OCI-LY7 (cell line): Measurements from ENCODE around the gene CELF2.

ENCODE experiments used
- CTCF ChIP-seq: fragments of 200-600 bp; sonication (generic); conservative IDR thresholded peaks from 2 replicates; pipeline ENCODE4 v1.5.1; 2014; ENCODE audit warnings: mild to moderate bottlenecking, antibody characterized with exemption, low read length, moderate library complexity, mixed read lengths
- EZH2phosphoT487 ChIP-seq: fragments of 200-600 bp; sonication (generic); IDR thresholded peaks from 2 replicates; pipeline ENCODE4 v1.6.1; 2018; ENCODE audit warnings: low read depth, borderline replicate concordance, mild to moderate bottlenecking, mixed run types, antibody characterized with exemption, low read length, moderate library complexity, mixed read lengths

DNA sequence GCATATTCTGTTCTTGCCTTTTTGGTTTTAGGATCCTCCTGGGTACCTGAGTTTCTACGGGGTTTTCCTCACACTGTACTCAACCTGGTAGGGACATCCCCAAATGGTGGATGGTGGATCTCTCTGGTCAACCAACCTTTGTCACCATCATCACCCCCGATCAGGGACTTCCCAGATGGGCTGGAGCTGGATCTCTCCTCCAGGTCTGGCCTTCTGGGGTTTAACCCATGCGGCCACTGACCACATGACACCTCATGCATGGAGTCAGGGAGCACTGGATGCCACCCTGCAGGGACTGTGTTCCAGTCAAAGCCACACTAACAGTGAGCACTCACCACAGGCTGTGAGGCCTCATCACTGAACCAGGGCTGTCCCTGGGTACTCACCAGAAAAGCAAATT is 80.0 kb downstream of the CELF2 start:
- no peak for TF ChIP-seq CTCF
- no peak for TF ChIP-seq EZH2phosphoT487
